ENCODE data around the gene PLEKHA6.

- TF ChIP-seq CTCF (IDR thresholded peaks at IDR 0.05), result no peak
- TF ChIP-seq POLR2AphosphoS5 (IDR thresholded peaks at IDR 0.05; ENCODE audit: low read depth, low read length), result no peak
These were observed 104.5 kb downstream of the PLEKHA6 start for GRCh38 chr1:204255225-204255624.

Data from Panc1 (cell line).